KMS-11 (cell line): Measurements from ENCODE around the gene KMT2D.

Experiments
- H2AFZ ChIP-seq: fragments of 200-600 bp; sonication (generic); 2 replicates; pipeline ENCODE4 v1.6.1; 2016; ENCODE audit warnings: antibody characterized with exemption, mixed run types, low read depth
- H3K27ac ChIP-seq: fragments of 200-600 bp; sonication (generic); 2 replicates; pipeline ENCODE4 v1.6.1; 2016; ENCODE audit warnings: mild to moderate bottlenecking, mixed run types
- H3K27me3 ChIP-seq: fragments of 200-600 bp; sonication (generic); 2 replicates; pipeline ENCODE4 v1.6.1; 2017; ENCODE audit warnings: mild to moderate bottlenecking, low read depth, mixed run types, moderate library complexity; ENCODE audit not compliant: insufficient read depth
- H3K36me3 ChIP-seq: fragments of 200-600 bp; sonication (generic); 2 replicates; pipeline ENCODE4 v1.6.1; 2017; ENCODE audit warnings: mild to moderate bottlenecking, mixed run types; ENCODE audit not compliant: insufficient read depth
- H3K4me1 ChIP-seq: fragments of 200-600 bp; sonication (generic); 2 replicates; pipeline ENCODE4 v1.6.1; 2016; ENCODE audit warnings: mild to moderate bottlenecking, low read depth, mixed run types; ENCODE audit not compliant: poor library complexity, severe bottlenecking
- H3K4me2 ChIP-seq: fragments of 200-600 bp; sonication (generic); 2 replicates; pipeline ENCODE4 v1.7.0; 2016; ENCODE audit warnings: mild to moderate bottlenecking, mixed run types
- H3K4me3 ChIP-seq: fragments of 200-600 bp; sonication (generic); IDR thresholded peaks from 2 replicates; pipeline ENCODE4 v1.6.1; 2017; ENCODE audit warnings: low read depth, low read length, mixed read lengths; ENCODE audit not compliant: insufficient read depth
- H3K79me2 ChIP-seq: fragments of 200-600 bp; sonication (generic); 2 replicates; pipeline ENCODE4 v1.6.1; 2016; ENCODE audit warnings: low read depth, mixed run types; ENCODE audit not compliant: insufficient read depth
- H3K9ac ChIP-seq: fragments of 200-600 bp; sonication (generic); 2 replicates; pipeline ENCODE4 v1.6.1; 2016; ENCODE audit warnings: mild to moderate bottlenecking, mixed run types
- H4K20me1 ChIP-seq: fragments of 200-600 bp; sonication (generic); 2 replicates; pipeline ENCODE4 v1.6.1; 2016; ENCODE audit warnings: mild to moderate bottlenecking, mixed run types; ENCODE audit not compliant: insufficient read depth
- CTCF ChIP-seq: fragments of 200-600 bp; sonication (generic); conservative IDR thresholded peaks from 2 replicates; pipeline ENCODE4 v1.6.1; 2017; ENCODE audit warnings: low read depth, mild to moderate bottlenecking, antibody characterized with exemption, low read length, moderate library complexity, mixed read lengths

The KMT2D gene

GRCh38 chr12:49054096-49054495 lies 6.5 kb downstream of the KMT2D start:
- H3K36me3 ChIP-seq: peaks cover 15% of the 10 kb centered on the region; the same call in 1 of the 2 replicates
- peaks cover 27% of the 10 kb centered on the region for H3K4me1 ChIP-seq
- peaks cover 29% of the 10 kb centered on the region for H4K20me1 ChIP-seq
- H2AFZ ChIP-seq: no peak overlapping the region
- TF ChIP-seq CTCF: no peak
- H3K4me2 ChIP-seq: no peak overlapping the region
- no peak overlapping the region for H3K4me3 ChIP-seq
- H3K27ac ChIP-seq: no peak overlapping the region
- peaks cover 47% of the 10 kb centered on the region for H3K79me2 ChIP-seq
- H3K9ac ChIP-seq: no peak overlapping the region
- no peaks in the 10 kb centered on the region for H3K27me3 ChIP-seq

- Histone ChIP-seq H3K4me2 (no peak overlapping the region), H3K36me3 (peaks cover 21% of the 10 kb centered on the region; the same call in 1 of the 2 replicates), H4K20me1 (peaks cover 25% of the 10 kb centered on the region), H3K27me3 (no peaks in the 10 kb centered on the region), H3K9ac (no peak overlapping the region), H2AFZ (no peak overlapping the region), H3K27ac (no peak overlapping the region), H3K4me1 (peaks cover 22% of the 10 kb centered on the region), H3K4me3 (no peak overlapping the region), H3K79me2 (peaks cover 32% of the 10 kb centered on the region)
- TF ChIP-seq CTCF: no peak
Observed at GRCh38 chr12:49052451-49053208, 8.0 kb downstream of the KMT2D start.

GRCh38 chr12:49051777-49052438 lies 8.7 kb downstream of the KMT2D start:
- Histone ChIP-seq H3K27me3 (no peaks in the 10 kb centered on the region), H4K20me1 (peaks cover 18% of the 10 kb centered on the region), H3K27ac (no peak overlapping the region), H3K4me1 (peaks cover 15% of the 10 kb centered on the region), H2AFZ (no peak overlapping the region), H3K36me3 (peaks cover 21% of the 10 kb centered on the region; the same call in 1 of the 2 replicates), H3K4me2 (no peak overlapping the region), H3K79me2 (peaks cover 25% of the 10 kb centered on the region), H3K4me3 (no peak overlapping the region), H3K9ac (no peak overlapping the region)
- no peak for TF ChIP-seq CTCF

- H3K36me3 ChIP-seq: peaks cover 21% of the 10 kb centered on the region; the same call in 1 of the 2 replicates
- no peak overlapping the region for H3K4me3 ChIP-seq
- H3K79me2 ChIP-seq: peaks cover 20% of the 10 kb centered on the region; the same call in 1 of the 2 replicates
- H3K27me3 ChIP-seq: no peaks in the 10 kb centered on the region
- peaks cover 10% of the 10 kb centered on the region for H3K4me1 ChIP-seq
- H3K9ac ChIP-seq: no peak overlapping the region
- H3K27ac ChIP-seq: no peak overlapping the region
- peaks cover 12% of the 10 kb centered on the region for H4K20me1 ChIP-seq
- no peak overlapping the region for H2AFZ ChIP-seq
- TF ChIP-seq CTCF: no peak
- no peak overlapping the region for H3K4me2 ChIP-seq
Observed at GRCh38 chr12:49051373-49051764, 9.2 kb downstream of the KMT2D start.
